Stimulated activated CD8-positive, alpha-beta memory T cell treated with anti-CD3 and anti-CD28 coated beads, Interleukin-12 subunit alpha, Interleukin-12 subunit beta, amount 100 ng/mL, for 24 hours (primary cell): ENCODE data around the gene ARHGAP25.
A peak's percentile ranks its signal among the peaks of the same experiment; 100 is the strongest.

ENCODE experiments used
- DNase-seq: peaks from one replicate; pipeline ENCODE4 v3.0.0-alpha.2; 2020; ENCODE audit errors: extremely low read depth

Gene ARHGAP25

DNA sequence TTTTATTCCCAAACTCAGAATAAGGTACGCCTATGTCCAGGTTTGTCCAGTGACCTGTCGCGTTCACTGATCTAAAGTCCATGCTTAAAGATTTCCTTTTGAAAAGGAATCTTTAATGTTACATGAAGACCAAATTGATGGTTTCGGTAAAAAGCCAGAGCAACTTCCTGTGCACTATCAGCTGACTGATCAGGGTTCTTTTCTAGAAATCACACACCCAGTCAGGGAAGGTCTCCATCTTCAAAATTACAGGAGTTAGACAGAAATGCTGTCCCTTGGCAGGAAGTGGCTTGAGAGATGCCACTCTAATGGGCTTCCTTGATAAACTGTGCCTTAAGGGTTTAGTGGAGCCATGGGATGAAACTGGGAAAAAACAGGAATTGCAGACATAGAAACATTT, 14.7 kb upstream of the ARHGAP25 start:
- DNase-seq, result no peak

DNA sequence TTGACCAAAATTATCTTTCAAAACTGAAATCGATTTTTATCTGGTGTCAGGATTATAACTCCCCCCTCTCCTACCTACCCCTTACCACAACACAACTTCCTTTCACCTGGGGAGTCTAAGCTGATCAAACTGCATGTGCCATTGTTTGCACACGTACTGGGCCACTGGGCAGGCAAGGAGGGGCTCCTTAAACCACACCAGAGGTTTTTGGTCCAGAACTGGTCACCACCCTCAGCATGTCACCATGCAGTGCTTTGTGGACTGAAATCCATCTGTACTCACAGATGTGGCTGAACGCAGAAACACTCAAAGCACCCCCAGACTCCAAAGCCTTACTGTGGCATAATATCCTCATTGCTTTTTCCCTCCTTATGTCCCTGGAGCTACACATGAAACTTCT, 13.9 kb upstream of the ARHGAP25 start:
- DNase-seq, result no peak

DNA sequence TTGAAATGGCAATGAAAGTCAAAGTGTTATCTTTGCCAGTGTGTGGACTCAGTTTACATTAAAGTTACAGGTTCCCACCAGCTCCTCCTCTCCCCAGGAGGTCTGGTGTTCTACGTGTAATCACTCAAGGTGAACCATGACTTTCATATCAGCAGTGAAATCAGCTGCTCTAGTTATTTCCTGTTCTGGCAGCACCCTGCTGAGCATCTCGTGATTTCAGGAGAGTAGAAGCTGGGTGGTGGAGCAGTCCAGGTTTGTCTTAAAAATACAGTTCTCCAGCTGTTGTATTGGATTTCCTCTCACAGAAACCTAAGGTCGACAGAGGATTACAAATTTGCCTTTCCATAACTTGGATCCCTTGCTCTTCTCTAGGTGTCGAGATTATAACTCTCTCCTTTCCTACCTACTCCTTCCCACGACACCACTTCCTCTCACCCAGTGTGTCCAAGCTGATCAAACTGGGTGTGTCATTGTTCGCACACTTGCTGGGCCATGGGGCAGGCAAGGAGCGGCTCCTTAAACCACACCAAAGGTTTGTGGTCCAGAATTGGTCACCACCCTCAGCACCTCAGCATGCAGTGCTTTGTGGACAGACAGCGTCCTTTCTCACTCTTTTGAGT, 13.0 kb upstream of the ARHGAP25 start:
- no peak for DNase-seq

DNA sequence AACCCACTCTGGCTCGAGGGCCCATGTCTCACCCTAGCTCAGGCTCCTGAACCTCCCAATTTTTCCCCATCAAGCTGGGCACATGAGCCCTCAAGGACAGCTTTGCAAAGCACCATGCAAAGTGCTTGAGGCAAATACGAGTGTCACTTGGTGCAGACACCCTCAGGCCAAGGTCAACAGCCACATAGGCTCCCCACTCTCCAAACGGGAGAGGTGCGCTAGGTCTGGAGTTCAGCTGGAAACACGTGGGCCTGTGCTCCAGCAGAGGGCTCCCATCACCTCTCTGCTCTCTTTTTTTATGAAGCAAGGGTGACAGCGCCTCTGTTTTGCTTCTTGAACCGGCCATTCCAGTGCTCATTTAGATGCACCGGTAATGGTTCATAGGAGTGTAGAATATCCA, 11.9 kb upstream of the ARHGAP25 start:
- DNase-seq, result no peak

DNA sequence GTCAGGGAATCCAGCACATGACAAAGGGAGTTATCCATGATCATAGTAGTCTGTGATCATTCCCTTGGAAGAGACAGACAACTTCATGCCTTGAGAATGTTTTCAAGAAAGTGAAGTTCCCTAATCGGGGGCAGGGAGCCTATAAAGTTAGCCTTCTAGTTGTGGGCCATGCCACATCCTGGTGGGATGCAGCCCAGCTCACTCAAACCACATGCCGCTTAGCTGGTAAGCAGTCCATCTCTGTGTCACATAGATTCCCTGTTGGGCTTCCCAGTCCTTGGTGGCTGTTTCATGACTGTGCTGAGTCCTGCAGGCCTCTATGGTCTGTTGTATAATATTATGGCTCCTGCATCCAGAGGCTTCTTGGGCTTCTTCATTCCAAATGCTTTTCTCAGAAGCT, 11.4 kb upstream of the ARHGAP25 start:
- DNase-seq, result no peak

DNA sequence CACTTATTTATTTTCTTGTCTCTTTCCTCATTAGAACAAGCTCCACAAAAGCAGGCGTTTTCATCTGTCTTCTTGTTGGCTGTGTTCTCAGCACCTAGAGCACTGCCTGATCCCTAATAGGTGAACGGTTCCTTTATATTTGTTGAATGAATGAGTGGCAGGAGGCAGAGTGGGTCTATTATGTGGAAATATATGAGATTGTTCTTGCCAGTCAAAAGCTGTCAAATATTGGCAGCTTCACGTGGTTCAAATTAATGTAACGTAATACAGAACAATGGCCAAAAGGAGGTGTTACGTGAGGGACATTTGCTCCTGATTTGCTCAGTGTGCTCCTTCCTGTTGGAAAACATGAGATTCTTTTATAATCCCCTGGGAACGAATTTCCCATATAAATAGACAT, 8.5 kb upstream of the ARHGAP25 start:
- DNase-seq, result no peak

DNA sequence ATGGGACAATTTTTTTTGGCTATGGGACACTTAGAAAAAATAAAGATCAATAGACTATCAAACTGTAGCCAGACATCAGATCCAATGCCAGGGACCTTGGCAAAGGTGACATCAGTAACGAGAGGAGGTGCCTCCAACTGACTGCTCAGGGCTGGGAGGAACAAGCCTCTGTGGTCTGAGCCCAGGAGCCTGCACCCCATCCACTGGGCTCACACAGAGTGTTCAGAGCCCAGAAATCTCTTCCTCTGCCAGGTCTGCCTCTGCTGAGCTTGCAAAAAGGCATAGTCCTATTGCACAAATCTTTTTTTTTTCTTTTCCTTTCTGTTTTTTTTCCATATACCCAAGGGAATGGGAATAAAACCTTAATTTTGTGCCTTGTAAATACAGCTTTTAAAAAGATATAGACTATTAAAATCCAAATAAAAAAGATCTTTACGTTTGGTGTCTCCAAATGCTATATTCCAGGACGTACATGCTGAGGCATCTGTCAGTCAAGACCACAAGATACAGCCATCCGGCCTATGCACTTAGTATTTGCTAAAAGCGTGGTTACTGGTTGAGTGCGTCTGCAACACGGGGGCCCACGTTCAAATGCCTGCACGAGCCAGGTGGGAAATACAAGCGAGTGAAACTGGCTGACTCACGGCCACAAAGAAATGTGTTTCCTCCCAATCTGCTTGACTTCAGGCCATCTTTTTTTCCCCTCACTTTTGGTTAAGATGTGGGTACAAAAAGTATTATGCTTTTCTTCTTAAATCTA, 7.8 kb upstream of the ARHGAP25 start:
- DNase-seq, result peak; percentile 66

DNA sequence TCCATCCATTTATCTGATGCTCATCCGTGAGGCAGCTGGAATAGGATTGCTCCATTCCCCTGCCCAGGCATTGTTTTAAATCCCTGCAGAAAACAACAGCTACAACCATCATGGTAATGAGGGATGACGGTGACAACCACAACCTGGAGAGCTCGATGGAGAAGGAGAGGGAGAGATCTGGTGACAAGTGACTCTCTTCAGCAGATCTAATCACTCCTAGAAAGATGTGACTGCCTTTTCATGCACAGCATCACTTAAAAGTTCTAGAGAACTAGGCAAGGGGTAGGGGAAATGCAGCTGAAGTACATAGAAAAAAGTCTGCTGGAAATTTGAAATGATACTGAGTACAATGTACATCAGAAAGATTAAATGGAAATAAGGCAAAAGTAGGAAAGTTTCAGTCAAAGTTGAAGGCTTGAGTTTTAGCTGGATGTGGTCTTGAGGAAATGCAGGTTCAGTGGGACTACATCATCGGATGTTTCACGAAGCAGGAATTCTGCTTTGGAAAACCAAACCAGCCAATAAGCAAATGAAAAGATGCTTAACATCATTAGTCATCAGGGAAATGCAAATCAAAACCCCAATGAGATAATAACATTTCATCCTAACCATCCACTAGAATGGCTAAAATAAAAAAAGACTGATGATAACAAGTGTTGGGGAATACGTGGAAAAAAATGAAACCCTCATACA, 6.8 kb upstream of the ARHGAP25 start:
- no peak for DNase-seq

DNA sequence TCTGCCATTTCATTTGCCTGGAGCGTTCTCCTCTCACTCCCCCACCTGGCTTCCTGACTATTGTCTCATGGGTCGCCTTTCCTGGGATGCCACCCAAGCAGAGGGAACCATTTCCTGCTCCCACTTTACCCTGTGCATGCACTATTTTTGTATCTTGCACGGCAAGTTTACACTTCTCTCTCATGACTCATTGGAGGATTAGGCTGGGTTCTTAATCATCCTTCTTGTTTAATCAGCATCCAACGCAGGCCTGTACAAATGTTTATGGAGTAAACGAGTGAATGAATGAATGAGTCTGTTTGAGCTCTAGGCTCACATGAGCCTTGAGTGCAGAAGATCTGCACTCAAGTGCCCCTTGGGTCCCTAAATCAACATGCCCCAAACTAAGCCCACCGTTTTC, 3.8 kb upstream of the ARHGAP25 start:
- no peak for DNase-seq

DNA sequence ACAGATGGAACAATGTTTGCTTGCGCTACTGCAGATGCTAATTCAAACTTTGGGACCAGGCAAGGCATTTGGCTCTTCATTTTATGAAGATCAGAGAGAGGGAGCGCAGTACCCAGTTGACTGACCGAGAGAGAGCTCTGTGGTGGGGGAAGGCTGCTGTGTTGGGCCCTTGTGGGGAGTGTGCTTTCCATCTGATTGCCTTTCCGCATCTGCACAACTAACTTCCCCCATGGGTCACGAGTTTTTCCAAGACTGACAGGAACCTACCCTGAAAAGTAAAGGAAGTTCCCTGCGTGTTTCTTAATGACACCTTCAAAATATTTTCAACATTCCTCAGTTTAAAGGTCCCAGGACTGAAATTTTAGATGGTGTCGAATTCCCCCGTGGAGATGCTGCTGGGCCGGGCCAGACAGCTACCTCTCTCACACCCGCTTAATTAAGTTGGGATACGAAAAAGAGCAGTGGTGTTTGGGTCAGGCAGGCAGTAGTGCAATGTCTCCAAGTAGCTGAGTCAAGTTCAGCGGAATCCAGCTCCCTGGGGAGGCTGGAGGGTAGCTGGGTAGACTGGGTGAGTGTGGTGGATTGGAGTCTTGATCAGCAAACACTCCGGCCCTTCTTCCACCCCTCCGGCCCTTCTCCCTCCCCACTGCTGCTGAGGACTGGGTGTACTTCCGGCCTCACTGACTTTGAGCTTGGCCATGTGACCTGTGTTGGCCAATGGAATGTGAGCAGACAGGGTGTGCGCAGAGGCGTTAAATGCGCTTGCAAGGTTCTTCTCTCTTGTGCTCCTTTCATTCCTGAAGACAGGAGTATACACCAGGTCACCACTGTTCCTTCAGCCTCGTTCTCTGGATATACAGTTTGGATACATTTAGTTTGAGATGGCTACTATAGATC, 2.3 kb upstream of the ARHGAP25 start:
- no peak for DNase-seq

DNA sequence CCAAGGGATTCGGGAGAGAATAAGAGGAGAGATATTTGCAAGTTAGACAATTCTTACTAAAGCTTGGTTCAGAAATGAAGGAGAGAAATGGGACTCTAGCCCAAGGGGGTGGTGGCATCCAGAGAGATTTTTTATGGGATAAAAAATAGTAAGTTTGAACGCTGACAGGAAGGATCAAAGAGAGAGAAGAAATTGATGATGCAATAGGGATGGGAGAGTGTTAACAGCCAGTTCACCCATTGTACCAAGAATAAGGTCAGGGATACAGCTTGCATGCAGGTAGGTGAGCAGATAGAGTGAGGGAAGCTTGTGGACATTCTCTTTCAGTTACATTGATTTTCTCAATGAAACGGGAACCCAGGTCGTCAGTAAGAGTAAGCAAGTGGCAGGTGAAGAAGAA, 1.2 kb upstream of the ARHGAP25 start:
- no peak for DNase-seq

DNA sequence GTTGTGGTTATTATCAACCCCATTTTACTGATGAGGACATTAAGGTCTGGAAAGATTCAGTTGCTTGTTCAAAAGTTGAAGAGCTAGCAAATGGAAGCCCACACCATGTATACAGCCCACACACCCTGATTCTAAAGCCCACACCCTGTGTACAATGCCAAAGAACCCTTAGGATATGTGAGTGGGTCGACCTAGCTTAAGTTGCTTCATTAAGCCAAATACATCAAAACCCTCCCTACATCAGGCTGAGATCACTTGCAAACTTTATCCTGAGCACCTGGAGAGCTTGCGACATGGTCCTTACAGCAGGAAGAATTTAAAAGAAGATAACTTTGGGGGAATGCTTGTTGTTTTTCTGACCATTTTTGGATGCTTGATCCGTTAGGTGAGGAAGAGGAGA, 435 bp upstream of the ARHGAP25 start:
- no peak for DNase-seq

DNA sequence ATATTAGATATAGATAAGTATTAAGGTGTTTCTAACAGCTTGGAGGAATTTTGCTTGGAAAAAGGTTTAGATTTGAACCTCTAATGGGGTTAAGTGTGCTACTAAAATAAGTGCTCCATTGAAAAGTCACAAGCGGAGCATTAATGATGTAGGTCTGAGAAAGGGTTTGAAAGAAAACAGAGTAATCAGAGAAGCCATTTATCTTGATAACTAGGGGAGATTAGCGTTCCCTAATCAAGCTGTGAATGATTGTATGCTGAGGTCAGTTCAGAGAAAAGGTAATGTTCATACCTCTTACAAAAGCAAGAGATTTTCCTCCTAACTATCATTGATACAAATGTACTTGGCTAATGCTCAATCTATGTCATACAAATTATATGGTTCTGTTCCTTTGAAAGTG, 1.5 kb downstream of the ARHGAP25 start:
- DNase-seq, result no peak

DNA sequence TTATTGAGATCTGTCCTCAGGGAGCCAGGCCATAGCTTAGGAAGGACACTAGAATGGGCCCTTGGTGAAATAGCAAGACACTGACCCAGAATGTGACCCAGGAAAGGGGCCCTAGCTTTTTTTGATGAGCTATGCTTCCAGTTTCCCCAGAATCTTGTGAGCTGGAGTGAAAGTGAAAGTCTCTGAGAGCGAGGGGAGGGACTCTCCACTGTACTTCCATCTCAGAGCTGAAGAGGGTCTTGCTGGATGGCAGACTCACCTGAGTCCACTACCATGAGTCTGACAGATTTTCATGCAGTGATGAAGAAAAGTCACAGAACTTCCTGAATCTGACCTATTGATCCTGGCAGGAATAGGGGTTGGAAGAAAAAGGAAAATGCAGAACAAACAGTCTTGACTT, 3.1 kb downstream of the ARHGAP25 start:
- no peak for DNase-seq

DNA sequence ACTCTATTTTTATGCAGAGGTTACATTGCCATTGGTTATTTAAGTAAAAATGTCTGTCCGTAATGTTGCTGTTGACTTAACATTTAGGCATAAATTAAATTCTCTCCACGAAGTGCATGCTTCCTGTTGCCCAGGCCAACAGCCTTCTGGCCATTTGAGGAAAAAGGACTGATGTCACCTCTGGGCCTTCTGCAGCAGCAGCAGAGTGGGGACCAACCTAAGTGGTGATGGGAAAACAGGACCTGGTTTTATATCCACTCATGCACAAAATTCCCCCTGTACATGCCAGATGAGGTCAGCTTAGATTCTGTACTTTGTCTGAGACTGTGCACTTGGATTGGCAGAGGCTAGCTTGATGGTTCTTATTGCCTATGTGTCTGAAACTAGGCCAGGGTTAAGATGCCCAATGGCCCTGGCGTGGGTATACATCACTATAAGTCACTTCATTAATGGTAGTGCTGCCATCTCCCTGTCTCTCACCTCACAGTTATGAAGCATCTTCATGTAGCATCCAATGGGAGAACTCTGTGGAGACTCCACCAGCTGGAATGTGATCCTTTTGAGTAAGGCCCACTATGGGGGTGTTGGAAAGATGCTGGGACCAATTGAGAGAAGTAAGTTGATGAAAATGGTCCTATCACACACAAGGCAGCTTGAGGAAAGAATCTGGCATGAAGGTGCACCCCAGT, 4.4 kb downstream of the ARHGAP25 start:
- no peak for DNase-seq

DNA sequence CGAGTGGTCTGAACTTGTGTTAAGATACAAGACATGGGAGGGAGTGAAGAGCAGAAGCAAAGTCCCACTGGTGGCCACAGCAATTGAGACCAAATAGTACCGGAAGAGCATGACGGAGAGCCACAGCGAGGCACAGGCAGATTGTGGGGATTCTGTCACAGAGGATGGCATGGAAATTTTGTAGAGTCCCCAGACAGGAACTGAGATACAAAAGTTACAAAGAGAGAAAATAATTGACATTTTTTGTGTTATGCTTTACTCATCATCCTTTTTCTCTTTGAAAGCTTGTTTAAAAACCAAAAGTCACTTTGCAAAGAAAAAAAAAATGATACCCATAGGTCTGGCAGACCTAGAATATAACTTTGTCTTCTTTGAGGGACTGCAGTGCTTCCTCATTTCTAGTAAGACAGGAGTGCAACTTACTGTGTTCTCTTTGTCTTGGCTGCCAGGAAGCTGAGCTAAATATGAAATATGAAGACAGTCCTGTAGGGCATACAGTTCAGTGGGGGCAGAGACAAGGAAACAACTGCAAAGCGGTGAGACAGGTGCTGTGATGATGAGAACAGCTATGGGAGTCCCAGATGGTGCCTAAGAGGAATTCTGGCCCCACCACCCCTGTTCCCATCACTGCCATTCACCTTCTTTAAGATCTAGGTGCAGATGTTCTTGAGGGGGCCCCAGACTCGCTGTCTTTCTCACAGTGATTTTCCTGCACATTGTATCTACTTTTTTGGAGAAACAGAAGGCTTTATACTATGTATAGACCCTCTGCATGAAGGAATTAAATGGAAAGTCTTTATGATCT, 5.2 kb downstream of the ARHGAP25 start:
- no peak for DNase-seq

DNA sequence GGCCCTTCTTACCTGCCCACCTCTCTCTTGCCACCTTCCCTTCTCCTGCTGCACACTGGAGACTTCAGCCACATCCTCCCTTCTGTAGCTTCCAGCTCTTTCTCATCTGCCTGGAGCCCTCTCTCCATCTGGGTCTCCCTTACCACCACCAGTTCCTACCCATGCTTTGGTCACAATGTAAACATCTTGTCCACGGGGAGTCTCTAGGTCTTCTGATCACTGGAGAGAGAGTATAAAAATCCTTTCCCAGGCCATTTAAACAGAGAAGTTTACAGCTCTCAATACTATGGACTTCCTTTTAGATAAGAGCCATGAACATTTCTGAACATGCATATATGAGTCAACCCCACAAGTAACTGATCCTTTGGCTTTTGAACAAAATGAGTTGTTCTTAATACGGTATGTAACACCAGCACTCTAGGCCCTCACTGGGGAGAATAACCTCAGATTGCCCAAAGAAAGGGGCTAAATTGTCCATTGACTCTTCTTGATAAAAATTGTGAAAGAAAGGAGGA, 5.8 kb downstream of the ARHGAP25 start:
- DNase-seq, result no peak

DNA sequence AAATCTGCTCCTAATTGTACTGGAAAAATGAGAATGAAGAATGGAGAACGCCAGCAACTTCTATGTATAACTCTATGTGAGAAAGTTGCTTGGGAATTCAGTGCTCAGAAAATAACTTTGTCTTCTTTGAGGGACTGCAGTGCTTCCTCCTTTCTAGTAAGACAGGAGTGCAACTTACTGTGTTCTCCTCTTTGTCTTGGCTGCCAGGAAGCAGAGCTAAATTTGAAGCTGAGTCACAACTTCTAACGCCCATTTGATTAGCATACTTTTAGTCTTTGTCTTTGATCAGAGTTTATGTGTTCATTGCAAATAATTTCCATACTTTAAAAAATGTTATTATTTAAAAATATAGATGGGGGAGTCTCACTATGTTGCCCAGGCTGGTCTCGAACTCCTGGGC, 6.6 kb downstream of the ARHGAP25 start:
- DNase-seq, result no peak

DNA sequence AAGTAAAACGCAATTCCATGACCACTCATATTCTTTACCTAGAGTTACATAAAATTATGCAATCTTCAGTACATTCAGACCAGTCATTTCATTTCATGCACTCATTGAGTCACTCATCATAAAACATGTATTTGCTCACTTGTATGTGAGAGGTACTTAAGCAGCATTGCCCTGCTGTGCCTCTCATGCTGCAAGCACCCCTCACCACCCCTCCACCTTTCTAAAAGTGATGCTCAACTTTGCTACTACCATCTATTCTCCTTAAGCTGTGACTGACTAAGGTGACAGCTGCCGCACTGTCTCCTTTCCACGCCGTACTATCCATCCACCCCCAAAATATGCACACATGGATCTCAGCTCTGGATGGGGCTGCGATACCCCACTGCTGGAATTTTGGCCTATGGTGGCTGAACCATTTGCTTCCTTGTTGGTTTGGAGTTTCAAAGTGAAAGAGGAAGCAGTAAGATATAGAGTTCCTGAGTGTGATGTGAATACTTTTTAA, 7.2 kb downstream of the ARHGAP25 start:
- DNase-seq, result no peak
